Measurements from ENCODE around the gene BLVRA. TPM values are rescaled to one million over a fixed set of nuclear protein-coding genes. Genes with fewer than 3 reads are reported as not detected.
"Not testable (repeated sequence)": the region's sequence is repeated elsewhere in the genome, so short reads cannot be mapped to it uniquely, and the experiment has no call there.

Gene BLVRA
- total RNA-seq, 3 donors from 2014 or later: 56.9 to 80.6 (median 62.9) TPM

GRCh38 chr7:43779045-43779812 is 20.7 kb downstream of the BLVRA start:
- no peak for TF ChIP-seq POLR2A (IDR thresholded peaks at IDR 0.05)
- TF ChIP-seq CTCF (IDR thresholded peaks at IDR 0.05): no peak
- TF ChIP-seq POLR2AphosphoS5 (IDR thresholded peaks at IDR 0.05): no peak
- no peak overlapping the region for H3K27ac ChIP-seq
- no peaks in the 10 kb centered on the region for H3K36me3 ChIP-seq
- intact Hi-C loops (cut with DNase I; ENCODE audit: low total_unique reads): no loop called here
- no peaks in the 10 kb centered on the region for H3K4me1 ChIP-seq
- no peak for DNase-seq (ENCODE audit: low spot score in 2 of 2)
- no peaks in the 10 kb centered on the region for H3K9me3 ChIP-seq
- H3K27me3 ChIP-seq: no peaks in the 10 kb centered on the region
- H3K4me3 ChIP-seq: no peak overlapping the region

GRCh38 chr7:43781726-43782607 is 23.5 kb downstream of the BLVRA start:
- no peak for DNase-seq (ENCODE audit: low spot score in 2 of 2)
- TF ChIP-seq POLR2A (IDR thresholded peaks at IDR 0.05) (no peak), CTCF (IDR thresholded peaks at IDR 0.05) (no peak), POLR2AphosphoS5 (IDR thresholded peaks at IDR 0.05) (no peak)
- Histone ChIP-seq H3K4me1 (no peaks in the 10 kb centered on the region), H3K27me3 (no peaks in the 10 kb centered on the region), H3K4me3 (no peak overlapping the region), H3K27ac (peak overlapping the region in 1 of 2 donors; percentile 5), H3K36me3 (no peaks in the 10 kb centered on the region), H3K9me3 (no peaks in the 10 kb centered on the region)
- intact Hi-C loops (cut with DNase I; ENCODE audit: low total_unique reads): no loop called here

GRCh38 chr7:43782768-43783555 is 24.5 kb downstream of the BLVRA start:
- no peaks in the 10 kb centered on the region for H3K4me1 ChIP-seq
- TF ChIP-seq POLR2AphosphoS5 (IDR thresholded peaks at IDR 0.05): no peak
- no peak for TF ChIP-seq CTCF (IDR thresholded peaks at IDR 0.05)
- no peak for TF ChIP-seq POLR2A (IDR thresholded peaks at IDR 0.05)
- H3K27me3 ChIP-seq: no peaks in the 10 kb centered on the region
- H3K27ac ChIP-seq: peak overlapping the region in 1 of 2 donors; percentile 5
- no peaks in the 10 kb centered on the region for H3K36me3 ChIP-seq
- no peak overlapping the region for H3K4me3 ChIP-seq
- no peak for DNase-seq (ENCODE audit: low spot score in 2 of 2)
- intact Hi-C loops (cut with DNase I; ENCODE audit: low total_unique reads): no loop called here
- no peaks in the 10 kb centered on the region for H3K9me3 ChIP-seq

DNA sequence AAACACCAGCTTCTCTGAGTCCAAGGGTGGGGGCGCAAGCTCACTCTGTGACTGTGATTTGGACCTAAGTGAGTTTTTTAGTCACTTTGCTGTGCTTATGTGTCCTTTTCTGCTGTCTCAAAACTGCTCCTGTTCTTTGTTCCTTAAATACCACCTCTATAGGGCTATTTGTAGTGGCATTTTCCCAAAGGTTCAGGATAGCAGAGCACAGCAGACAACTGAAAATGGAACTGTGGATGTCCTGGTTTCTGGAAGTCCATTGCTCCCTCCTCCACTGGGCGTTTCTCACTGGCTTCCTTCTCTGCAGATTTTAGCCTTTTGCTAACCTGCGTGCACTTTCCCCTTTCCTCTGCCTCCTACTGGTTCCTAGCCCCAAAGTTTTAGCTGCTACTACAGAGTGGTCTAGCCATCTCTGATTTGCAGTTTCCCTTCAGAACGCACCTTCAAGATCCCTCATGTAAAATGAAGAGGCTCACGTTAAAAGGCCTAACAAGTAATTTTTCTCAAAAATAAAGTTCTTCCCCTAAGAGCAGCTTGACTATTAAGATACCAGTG is 25.6 kb downstream of the BLVRA start:
- Histone ChIP-seq H3K27me3 (no peaks in the 10 kb centered on the region), H3K9me3 (no peaks in the 10 kb centered on the region), H3K27ac (no peak overlapping the region), H3K4me3 (no peak overlapping the region), H3K36me3 (no peaks in the 10 kb centered on the region), H3K4me1 (no peaks in the 10 kb centered on the region)
- DNase-seq (ENCODE audit: low spot score in 2 of 2): no peak
- TF ChIP-seq POLR2A (IDR thresholded peaks at IDR 0.05) (no peak), CTCF (IDR thresholded peaks at IDR 0.05) (no peak)
- intact Hi-C loops (cut with DNase I; ENCODE audit: low total_unique reads): no loop called here

GRCh38 chr7:43784585-43785087 is 26.2 kb downstream of the BLVRA start:
- H3K27me3 ChIP-seq; H3K27ac ChIP-seq; DNase-seq (ENCODE audit: low spot score in 2 of 2); H3K4me3 ChIP-seq; intact Hi-C loops (cut with DNase I; ENCODE audit: low total_unique reads); H3K4me1 ChIP-seq; H3K36me3 ChIP-seq; H3K9me3 ChIP-seq: not testable (repeated sequence)
